Hepatocyte (in vitro differentiated cells): ENCODE data around the gene OSBPL5. TPM values are rescaled to one million over a fixed set of nuclear protein-coding genes. Genes with fewer than 3 reads are reported as not detected.

Source experiments
- DNase-seq: peaks from one replicate; pipeline ENCODE4 v3.0.0-alpha.2; 2016; ENCODE audit warnings: low spot score
- H2AFZ ChIP-seq: fragments of 200-600 bp; sonication (generic); 2 replicates; pipeline ENCODE4 v1.6.0; 2016; ENCODE audit warnings: antibody characterized with exemption, mild to moderate bottlenecking
- H3K27ac ChIP-seq: fragments of 200-600 bp; sonication (generic); 2 replicates; pipeline ENCODE4 v1.5.1; 2016; ENCODE audit warnings: mild to moderate bottlenecking
- H3K27me3 ChIP-seq: fragments of 200-600 bp; sonication (generic); 2 replicates; pipeline ENCODE4 v1.6.1; 2016
- H3K36me3 ChIP-seq: fragments of 200-600 bp; sonication (generic); replicated peaks from 2 replicates; pipeline ENCODE4 v1.5.1; 2016; ENCODE audit warnings: low read depth; ENCODE audit not compliant: insufficient read depth
- H3K4me1 ChIP-seq: fragments of 200-600 bp; sonication (generic); 2 replicates; pipeline ENCODE4 v1.5.1; 2016; ENCODE audit warnings: mild to moderate bottlenecking, moderate library complexity; ENCODE audit not compliant: insufficient read depth
- H3K4me2 ChIP-seq: fragments of 200-600 bp; sonication (generic); 2 replicates; pipeline ENCODE4 v1.6.0; 2016
- H3K4me3 ChIP-seq: fragments of 200-600 bp; sonication (generic); 2 replicates; pipeline ENCODE4 v1.5.1; 2016; ENCODE audit warnings: mild to moderate bottlenecking
- H3K79me2 ChIP-seq: fragments of 200-600 bp; sonication (generic); 2 replicates; pipeline ENCODE4 v1.6.0; 2017; ENCODE audit warnings: mild to moderate bottlenecking
- H3K9me2 ChIP-seq: fragments of 200-600 bp; sonication (generic); replicated peaks from 2 replicates; pipeline ENCODE4 v1.6.0; 2017; ENCODE audit warnings: mild to moderate bottlenecking; ENCODE audit not compliant: insufficient read depth
- H3K9me3 ChIP-seq: fragments of 200-600 bp; sonication (generic); 2 replicates; pipeline ENCODE4 v1.5.1; 2016; ENCODE audit warnings: low read depth, mild to moderate bottlenecking
- H4K20me1 ChIP-seq: fragments of 200-600 bp; sonication (generic); 2 replicates; pipeline ENCODE4 v1.6.0; 2016; ENCODE audit warnings: mild to moderate bottlenecking; ENCODE audit not compliant: insufficient read depth, poor library complexity, severe bottlenecking
- CTCF ChIP-seq: fragments of 200-600 bp; sonication (generic); IDR thresholded peaks from 2 replicates; pipeline ENCODE4 v1.5.1; 2016; ENCODE audit warnings: antibody characterized with exemption, mild to moderate bottlenecking; ENCODE audit not compliant: poor library complexity
- EZH2 ChIP-seq: fragments of 200-600 bp; sonication (generic); IDR thresholded peaks from 2 replicates; pipeline ENCODE4 v1.6.1; 2016; ENCODE audit warnings: antibody characterized with exemption, mild to moderate bottlenecking, borderline replicate concordance
- EZH2phosphoT487 ChIP-seq: fragments of 200-600 bp; sonication (generic); IDR thresholded peaks from one replicate; pipeline ENCODE4 v1.6.1; 2018; ENCODE audit warnings: antibody characterized with exemption, mild to moderate bottlenecking, low read depth, moderate library complexity; ENCODE audit not compliant: unreplicated experiment, severe bottlenecking
- WGBS: methylation state at CpG from one replicate; pipeline ENCODE4 v1.1.6; 2016; ENCODE audit warnings: low lambda C conversion rate; ENCODE audit errors: missing lambda C conversion rate; 5-methylcytosine and 5-hydroxymethylcytosine counted together
- polyA plus RNA-seq: library from polyadenylated mRNA; unstranded; fragments of >200 nt; fragmentation: Nextera tagmentation; extraction: Ambion mirVana; gene quantifications from 2 replicates; pipeline ENCODE4 v1.2.1, GENCODE V29; 2016
- total RNA-seq: library from RNA; depleted of rRNA; stranded (reverse); fragments of >200 nt; gene quantifications from 2 replicates; pipeline ENCODE4 v1.2.3, GENCODE V29; 2014

Gene OSBPL5
- total and polyA plus RNA-seq, 2 experiments from 2014 or later = 9.0 to 12.5 TPM

- no peak for TF ChIP-seq EZH2phosphoT487
- TF ChIP-seq EZH2 = no peak
- TF ChIP-seq CTCF = no peak
- Histone ChIP-seq H2AFZ (no peak overlapping the region), H3K27me3 (peaks cover 50% of the 10 kb centered on the region), H3K79me2 (no peaks in the 10 kb centered on the region), H3K4me3 (no peak overlapping the region), H3K9me3 (no peaks in the 10 kb centered on the region), H3K4me1 (no peaks in the 10 kb centered on the region), H4K20me1 (no peaks in the 10 kb centered on the region), H3K4me2 (no peak overlapping the region), H3K9me2 (no peaks in the 10 kb centered on the region), H3K36me3 (no peaks in the 10 kb centered on the region), H3K27ac (no peak overlapping the region)
- WGBS = 83% methylated on average over 17 of the region's 17 CpGs
- DNase-seq = no peak
These were observed 36.6 kb upstream of the OSBPL5 start for GRCh38 chr11:3201677-3202181.

GRCh38 chr11:3201112-3201581, 36.0 kb upstream of the OSBPL5 start:
- Histone ChIP-seq H3K4me3 (no peak overlapping the region), H4K20me1 (no peaks in the 10 kb centered on the region), H3K79me2 (no peaks in the 10 kb centered on the region), H3K9me3 (no peaks in the 10 kb centered on the region), H3K27me3 (peaks cover 50% of the 10 kb centered on the region), H3K27ac (no peak overlapping the region), H3K9me2 (no peaks in the 10 kb centered on the region), H3K4me1 (no peaks in the 10 kb centered on the region), H3K36me3 (no peaks in the 10 kb centered on the region), H3K4me2 (no peak overlapping the region), H2AFZ (no peak overlapping the region)
- no peak for DNase-seq
- 89% methylated on average over 15 of the region's 15 CpGs for WGBS
- TF ChIP-seq CTCF = no peak
- no peak for TF ChIP-seq EZH2phosphoT487
- no peak for TF ChIP-seq EZH2

- no peaks in the 10 kb centered on the region for H4K20me1 ChIP-seq
- no peaks in the 10 kb centered on the region for H3K4me1 ChIP-seq
- no peak overlapping the region for H2AFZ ChIP-seq
- TF ChIP-seq EZH2 = no peak
- TF ChIP-seq CTCF = no peak
- TF ChIP-seq EZH2phosphoT487 = no peak
- no peaks in the 10 kb centered on the region for H3K9me3 ChIP-seq
- H3K4me2 ChIP-seq = no peak overlapping the region
- H3K9me2 ChIP-seq = no peaks in the 10 kb centered on the region
- 71% methylated on average over 9 of the region's 12 CpGs for WGBS
- DNase-seq = no peak
- H3K4me3 ChIP-seq = no peak overlapping the region
- no peaks in the 10 kb centered on the region for H3K79me2 ChIP-seq
- H3K27ac ChIP-seq = no peak overlapping the region
- H3K36me3 ChIP-seq = no peaks in the 10 kb centered on the region
- H3K27me3 ChIP-seq = peaks cover 50% of the 10 kb centered on the region
These were observed 35.4 kb upstream of the OSBPL5 start for GRCh38 chr11:3200388-3201111.
